Activated T-helper 1 cell treated with anti-CD3 and anti-CD28 coated beads, Interleukin-2, amount 50 U/mL, for 16 hours (primary cell): ENCODE results near the gene TIMM8A.
"Not testable (repeated sequence)": the region's sequence is repeated elsewhere in the genome, so short reads cannot be mapped to it uniquely, and the experiment has no call there.

Source experiments
- DNase-seq, 2 donors: peaks; one replicate each; pipeline ENCODE4 v3.0.0-alpha.2; 2020; ENCODE audit warnings: low read depth in 1 of 2, low spot score in 1 of 2

TIMM8A gene

GRCh38 chrX:101360390-101360789, 11.8 kb upstream of the TIMM8A start:
- no peak for DNase-seq

- no peak for DNase-seq
These were observed 11.4 kb upstream of the TIMM8A start for GRCh38 chrX:101359966-101360365.

GRCh38 chrX:101357166-101357795, 8.7 kb upstream of the TIMM8A start:
- DNase-seq: no peak

GRCh38 chrX:101349193-101349562, 636 bp upstream of the TIMM8A start:
- DNase-seq: no peak

- DNase-seq: no peak
These were observed 587 bp downstream of the TIMM8A start for GRCh38 chrX:101347859-101348451.

- DNase-seq: no peak
These were observed 10.7 kb downstream of the TIMM8A start for GRCh38 chrX:101337776-101338271.

- not testable (repeated sequence) for DNase-seq
These were observed 14.2 kb downstream of the TIMM8A start for GRCh38 chrX:101334310-101334709.

- not testable (repeated sequence) for DNase-seq
These were observed 21.9 kb downstream of the TIMM8A start for GRCh38 chrX:101326600-101326999.

- no peak for DNase-seq
These were observed 44.8 kb downstream of the TIMM8A start for GRCh38 chrX:101303790-101304189.
